ENCODE data around the gene CCM2.
A peak's percentile ranks its signal among the peaks of the same experiment; 100 is the strongest.
"Not testable (repeated sequence)": the region's sequence is repeated elsewhere in the genome, so short reads cannot be mapped to it uniquely, and the experiment has no call there.

Gene CCM2

GRCh38 chr7:45001826-45002225, 1.8 kb downstream of the CCM2 start:
- DNase-seq: no peak

- DNase-seq: no peak
Measured at GRCh38 chr7:45003789-45004188, 3.8 kb downstream of the CCM2 start.

- DNase-seq: no peak
Measured at GRCh38 chr7:45007106-45007505, 7.1 kb downstream of the CCM2 start.

- no peak for DNase-seq
Measured at GRCh38 chr7:45007571-45008328, 7.7 kb downstream of the CCM2 start.

- DNase-seq: no peak
Measured at GRCh38 chr7:45013465-45013967, 13.5 kb downstream of the CCM2 start.

- no peak for DNase-seq
Measured at GRCh38 chr7:45015313-45015712, 15.3 kb downstream of the CCM2 start.

GRCh38 chr7:45017253-45017652, 17.3 kb downstream of the CCM2 start:
- DNase-seq: no peak

GRCh38 chr7:45020915-45021314, 20.9 kb downstream of the CCM2 start:
- no peak for DNase-seq

GRCh38 chr7:45021604-45022296, 21.7 kb downstream of the CCM2 start:
- no peak for DNase-seq

GRCh38 chr7:45024126-45024744, 24.2 kb downstream of the CCM2 start:
- no peak for DNase-seq

- DNase-seq: not testable (repeated sequence)
Measured at GRCh38 chr7:45025473-45025872, 25.5 kb downstream of the CCM2 start.

GRCh38 chr7:45026013-45026412, 26.0 kb downstream of the CCM2 start:
- no peak for DNase-seq

- DNase-seq: no peak
Measured at GRCh38 chr7:45026984-45027773, 27.2 kb downstream of the CCM2 start.

- no peak for DNase-seq
Measured at GRCh38 chr7:45027774-45028114, 27.7 kb downstream of the CCM2 start.

GRCh38 chr7:45028138-45028919, 28.3 kb downstream of the CCM2 start:
- DNase-seq: no peak

GRCh38 chr7:45028920-45029344, 28.9 kb downstream of the CCM2 start:
- no peak for DNase-seq

- peak; percentile 17 for DNase-seq
Measured at GRCh38 chr7:45031829-45032228, 31.8 kb downstream of the CCM2 start.

- no peak for DNase-seq
Measured at GRCh38 chr7:45032421-45032820, 32.4 kb downstream of the CCM2 start.

GRCh38 chr7:45033261-45033930, 33.4 kb downstream of the CCM2 start:
- no peak for DNase-seq

- no peak for DNase-seq
Measured at GRCh38 chr7:45033931-45034290, 33.9 kb downstream of the CCM2 start.

- DNase-seq: not testable (repeated sequence)
Measured at GRCh38 chr7:45034710-45035109, 34.7 kb downstream of the CCM2 start.

GRCh38 chr7:45035371-45035770, 35.4 kb downstream of the CCM2 start:
- no peak for DNase-seq

Data from stimulated activated CD4-positive, alpha-beta T cell treated with anti-CD3 and anti-CD28 coated beads, Interleukin-4, amount 100 ng/mL, for 1 hour (primary cell).